Stomach (tissue), 9 donors: ENCODE data around the gene RASA3. TPM values are rescaled to one million over a fixed set of nuclear protein-coding genes. Genes with fewer than 3 reads are reported as not detected.

ENCODE experiments used
- DNase-seq, 2 donors: peaks; one replicate each; pipeline versions ENCODE4 v3.0.0 to v3.0.0-alpha.2; 2013 to 2019
- H3K27ac ChIP-seq, 5 donors: fragments of 200-600 bp in 4 of 5; sonication (generic) in 4 of 5; one replicate each; pipeline ENCODE4 v1.5.1; 2013 to 2019; ENCODE audit warnings: mild to moderate bottlenecking in 1 of 5, moderate library complexity in 1 of 5
- H3K27me3 ChIP-seq, 3 donors: fragments of 200-600 bp; sonication (generic); one replicate each; pipeline ENCODE4 v1.5.1; 2017 to 2019; ENCODE audit warnings: mixed run types in 1 of 3
- H3K36me3 ChIP-seq, 4 donors: fragments of 200-600 bp; sonication (generic); 1 replicate in 3 of 4; 2 replicates in 1 of 4; pipeline ENCODE4 v1.5.1; 2016 to 2019
- H3K4me1 ChIP-seq, 4 donors: fragments of 200-600 bp; sonication (generic); one replicate each; pipeline ENCODE4 v1.5.1; 2016 to 2019
- H3K4me3 ChIP-seq, 4 donors: fragments of 200-600 bp; sonication (generic) in 3 of 4; one replicate each; pipeline ENCODE4 v1.5.1; 2016 to 2019; ENCODE audit warnings: mild to moderate bottlenecking in 1 of 4
- H3K9me3 ChIP-seq, 4 donors: fragments of 200-600 bp; sonication (generic); one replicate each; pipeline ENCODE4 v1.5.1; 2016 to 2019
- CTCF ChIP-seq, 7 experiments: fragments of 450-650 bp in 4 of 7; fragments of 200-600 bp in 3 of 7; sonication (generic) in 3 of 7; IDR thresholded peaks; one replicate each; pipeline ENCODE4 v1.5.1; 2016 to 2019; ENCODE audit warnings: antibody characterized with exemption in 7 of 7, control low read depth in 2 of 7, mild to moderate bottlenecking in 1 of 7
- EP300 ChIP-seq: sonication (generic); formaldehyde crosslinking; IDR thresholded peaks from one replicate; pipeline ENCODE4 v1.6.1; 2017; ENCODE audit warnings: antibody characterized with exemption
- POLR2A ChIP-seq, 4 donors: fragments of 450-650 bp; IDR thresholded peaks; one replicate each; pipeline ENCODE4 v1.6.1; 2016; ENCODE audit warnings: antibody characterized with exemption in 4 of 4, control low read depth in 2 of 4, mild to moderate bottlenecking in 1 of 4, moderate library complexity in 1 of 4
- POLR2AphosphoS5 ChIP-seq, 3 donors: sonication (generic); formaldehyde crosslinking; IDR thresholded peaks; one replicate each; pipeline ENCODE4 v1.6.1; 2016; ENCODE audit warnings: antibody characterized with exemption in 3 of 3
- WGBS, 5 donors: extraction: QIAGEN DNeasy Blood & Tissue Kit in 3 of 5; methylation state at CpG; one replicate each; pipeline versions ENCODE4 v1.1.5 to v1.1.7; 2013 to 2018; 5-methylcytosine and 5-hydroxymethylcytosine counted together
- intact Hi-C: fragments of 100-400 bp; cut with DNase I; formaldehyde crosslinking; loops from one replicate; pipeline ENCODE4 v1.15.1; 2023; ENCODE audit warnings: low total_unique reads
- polyA plus RNA-seq, 3 donors: library from polyadenylated mRNA; stranded (reverse); fragments of 200-250 nt; gene quantifications; one replicate each; pipeline ENCODE4 v1.2.3, GENCODE V29; 2013
- total RNA-seq, 5 donors: library from RNA; depleted of rRNA; stranded (reverse); fragments of >200 nt; gene quantifications; one replicate each; pipeline versions ENCODE4 v1.1.0 to v1.2.3, GENCODE V29; 2014 to 2016
- donor health status: healthy with polysubstance abuse.
- donor health status: Bipolar disorder and iron deficiency.
- donor health status: healthy.

RASA3 gene
- total and polyA plus RNA-seq, 8 donors, result 3.7 to 22.3 (median 7.9) TPM

- intact Hi-C loops, result no loop called here
- Histone ChIP-seq H3K27ac (no peak overlapping the region), H3K4me3 (no peak overlapping the region), H3K36me3 (peaks cover 0 to 59% (median 33%) of the 10 kb centered on the region in 4 donors), H3K27me3 (no peaks in the 10 kb centered on the region), H3K9me3 (no peaks in the 10 kb centered on the region), H3K4me1 (peaks cover 0 to 9% (median 4%) of the 10 kb centered on the region in 4 donors)
- 91 to 94% (median 93%) methylated on average over 24 to 26 of the region's 26 CpGs for WGBS, 5 donors
- no peak for DNase-seq
- no peak for TF ChIP-seq CTCF (IDR thresholded peaks at IDR 0.05)
- TF ChIP-seq POLR2A (IDR thresholded peaks at IDR 0.05), result no peak
- TF ChIP-seq EP300, result no peak
- no peak for TF ChIP-seq POLR2AphosphoS5 (IDR thresholded peaks at IDR 0.05)
Measured at GRCh38 chr13:114000151-114001040, 132.0 kb downstream of the RASA3 start.

GRCh38 chr13:113999618-113999910, 132.9 kb downstream of the RASA3 start:
- intact Hi-C loops, result no loop called here
- no peak overlapping the region for H3K4me3 ChIP-seq
- H3K9me3 ChIP-seq, result no peaks in the 10 kb centered on the region
- WGBS, 5 donors, result 38 to 90% (median 86%) methylated on average over 1 to 10 of the region's 10 CpGs
- peak overlapping the region in 3 of 5 donors; percentile 1 to 12 (median 11) for H3K27ac ChIP-seq
- H3K36me3 ChIP-seq, result peaks cover 0 to 61% (median 41%) of the 10 kb centered on the region in 4 donors
- no peak for DNase-seq
- H3K4me1 ChIP-seq, result peaks cover 0 to 9% (median 2%) of the 10 kb centered on the region in 4 donors
- no peaks in the 10 kb centered on the region for H3K27me3 ChIP-seq
- TF ChIP-seq POLR2A (IDR thresholded peaks at IDR 0.05), result no peak
- TF ChIP-seq EP300, result no peak
- TF ChIP-seq CTCF (IDR thresholded peaks at IDR 0.05), result no peak
- no peak for TF ChIP-seq POLR2AphosphoS5 (IDR thresholded peaks at IDR 0.05)

GRCh38 chr13:113998781-113999617, 133.4 kb downstream of the RASA3 start:
- intact Hi-C loops, result no loop called here
- Histone ChIP-seq H3K27me3 (no peaks in the 10 kb centered on the region), H3K27ac (peak overlapping the region; percentile 1 to 61 (median 21)), H3K4me3 (no peak overlapping the region), H3K9me3 (no peaks in the 10 kb centered on the region), H3K4me1 (peaks cover 0 to 9% (median 2%) of the 10 kb centered on the region in 4 donors), H3K36me3 (peaks cover 0 to 64% (median 44%) of the 10 kb centered on the region in 4 donors)
- WGBS, 5 donors, result 78 to 86% (median 79%) methylated on average over 38 to 42 of the region's 42 CpGs
- DNase-seq, result no peak
- TF ChIP-seq POLR2AphosphoS5 (IDR thresholded peaks at IDR 0.05), result no peak

GRCh38 chr13:113997845-113998751, 134.3 kb downstream of the RASA3 start:
- intact Hi-C loops, result no loop called here
- TF ChIP-seq POLR2AphosphoS5 (IDR thresholded peaks at IDR 0.05) (peak in 2 of 3 donors; percentile 27 to 49), CTCF (IDR thresholded peaks at IDR 0.05) (no peak)
- peaks cover 0 to 63% (median 43%) of the 10 kb centered on the region in 4 donors for H3K36me3 ChIP-seq
- no peaks in the 10 kb centered on the region for H3K27me3 ChIP-seq
- no peak overlapping the region for H3K4me3 ChIP-seq
- H3K9me3 ChIP-seq, result no peaks in the 10 kb centered on the region
- WGBS, 5 donors, result 63 to 75% (median 72%) methylated on average over 25 to 29 of the region's 29 CpGs
- peak overlapping the region in 4 of 5 donors; percentile 37 to 61 (median 46) for H3K27ac ChIP-seq
- peaks cover 0 to 9% (median 2%) of the 10 kb centered on the region in 4 donors for H3K4me1 ChIP-seq
- DNase-seq, result peak; percentile 58 to 75
